GM12878 (cell line): ENCODE measurements around the gene PIK3R5. TPM values are rescaled to one million over a fixed set of nuclear protein-coding genes. Genes with fewer than 3 reads are reported as not detected.

Source experiments
- ATAC-seq: fragments of 200-7000 bp; cut with Tn5 transposase; 3 replicates; pipeline ENCODE4 v1.9.1; 2020; ENCODE audit warnings: mild to moderate bottlenecking, moderate library complexity
- BruUV-seq: library from RNA; stranded (reverse); fragments of 400-500 nt; replicated peaks from 2 replicates; lab custom pipeline; 2021; lab: Mats Ljungman, UMichigan
- CTCF ChIA-PET: fragments of 300-600 bp; sonication (Branson Sonifier 250); formaldehyde crosslinking; extraction: SDS; loops from one replicate; lab custom pipeline; 2021; ENCODE audit warnings: inconsistent platforms; lab: Yijun Ruan, JAX
- POLR2A ChIA-PET: fragments of 350-600 bp; formaldehyde crosslinking; extraction: SDS; loops from one replicate; lab custom pipeline; 2021; ENCODE audit warnings: inconsistent platforms; lab: Charles Lee
- RAD21 ChIA-PET: fragments of 300-600 bp; sonication (Branson Sonifier 250); formaldehyde crosslinking; loops from one replicate; lab custom pipeline; 2023; ENCODE audit warnings: antibody characterized with exemption; ENCODE audit not compliant: unreplicated experiment; lab: Charles Lee
- SMC1A ChIA-PET: fragments of 300-600 bp; sonication (Branson Sonifier 250); formaldehyde crosslinking; loops from one replicate; lab custom pipeline; 2023; ENCODE audit not compliant: unreplicated experiment, uncharacterized antibody; lab: Charles Lee
- DNase-seq: peaks from one replicate; pipeline ENCODE4 v3.0.0-alpha.2; 2011; ENCODE audit warnings: low read depth, low spot score
- FAIRE-seq: peaks from 3 replicates; lab custom pipeline; 2011; peaks lifted over from hg19 to GRCh38; lab: Jason Lieb, UNC
- H2AFZ ChIP-seq: 2 replicates; pipeline ENCODE4 v1.6.0; 2011; ENCODE audit warnings: low read depth, low read length, control low read depth; ENCODE audit not compliant: control insufficient read depth
- H3K27ac ChIP-seq: 2 replicates; pipeline ENCODE4 v1.5.1; 2011; ENCODE audit warnings: control low read depth; ENCODE audit not compliant: control insufficient read depth, insufficient read depth
- H3K27me3 ChIP-seq, 2 experiments: replicated peaks in 1 of 2; 2 replicates each; pipeline versions ENCODE4 v1.6.0 to v1.6.1; 2011; ENCODE audit warnings: low read length in 1 of 2; ENCODE audit not compliant: control insufficient read depth in 2 of 2, insufficient read depth in 2 of 2
- H3K36me3 ChIP-seq, 2 experiments: 2 replicates each; pipeline ENCODE4 v1.5.1; 2011; ENCODE audit warnings: low read length in 1 of 2; ENCODE audit not compliant: control insufficient read depth in 2 of 2, insufficient read depth in 2 of 2
- H3K4me1 ChIP-seq: 2 replicates; pipeline ENCODE4 v1.6.1; 2011; ENCODE audit warnings: mild to moderate bottlenecking, low read length, moderate library complexity, mixed read lengths; ENCODE audit not compliant: control insufficient read depth, insufficient read depth
- H3K4me2 ChIP-seq: 2 replicates; pipeline ENCODE4 v1.6.0; 2011; ENCODE audit warnings: control low read depth; ENCODE audit not compliant: control insufficient read depth, insufficient read depth
- H3K4me3 ChIP-seq: fragments of 200-600 bp; sonication (generic); 2 replicates; pipeline ENCODE4 v1.5.1; 2016
- H3K79me2 ChIP-seq: 2 replicates; pipeline ENCODE4 v1.6.0; 2011; ENCODE audit warnings: low read length; ENCODE audit not compliant: control insufficient read depth, insufficient read depth
- H3K9ac ChIP-seq: 2 replicates; pipeline ENCODE4 v1.8.0; 2011; ENCODE audit warnings: low read length, control low read depth, mixed read lengths; ENCODE audit not compliant: control insufficient read depth, insufficient read depth
- H3K9me3 ChIP-seq: replicated peaks from 3 replicates; pipeline ENCODE4 v1.5.1; 2011; ENCODE audit warnings: mild to moderate bottlenecking, low read length; ENCODE audit not compliant: control insufficient read depth, insufficient read depth
- H4K20me1 ChIP-seq: 2 replicates; pipeline ENCODE4 v1.6.0; 2011; ENCODE audit not compliant: control insufficient read depth, insufficient read depth
- ATF7 ChIP-seq: fragments of 450-650 bp; IDR thresholded peaks from 2 replicates; pipeline ENCODE4 v1.6.1; 2016; ENCODE audit warnings: low read depth, mild to moderate bottlenecking
- BCL11A ChIP-seq: IDR thresholded peaks from 2 replicates; pipeline ENCODE4 v1.6.1; 2011; ENCODE audit warnings: low read depth, low read length
- BHLHE40 ChIP-seq, 2 experiments: fragments of 450-650 bp in 1 of 2; IDR thresholded peaks; 2 replicates each; pipeline ENCODE4 v1.6.1; 2011 to 2017; ENCODE audit warnings: low read depth in 2 of 2, borderline replicate concordance in 1 of 2, improper control_type of control experiment in 1 of 2, low read length in 1 of 2, mild to moderate bottlenecking in 1 of 2
- CBFB ChIP-seq: IDR thresholded peaks from 2 replicates; pipeline ENCODE4 v1.6.1; 2016; ENCODE audit warnings: antibody characterized with exemption, low read depth
- CEBPB ChIP-seq, 2 experiments: fragments of 150-350 bp in 1 of 2; IDR thresholded peaks; 2 replicates each; pipeline ENCODE4 v1.6.1; 2012 to 2014; ENCODE audit warnings: low read depth in 2 of 2, low read length in 2 of 2, borderline replicate concordance in 1 of 2, inconsistent platforms in 1 of 2
- HCFC1 ChIP-seq: fragments of 150-350 bp; IDR thresholded peaks from 2 replicates; pipeline ENCODE4 v1.6.1; 2014; ENCODE audit warnings: low read length
- IRF4 ChIP-seq: IDR thresholded peaks from 2 replicates; pipeline ENCODE4 v1.6.1; 2011; ENCODE audit warnings: low read depth, low read length
- NR2F1 ChIP-seq: fragments of 450-650 bp; conservative IDR thresholded peaks from 2 replicates; pipeline ENCODE4 v1.6.1; 2017; ENCODE audit warnings: mild to moderate bottlenecking
- PAX5 ChIP-seq: IDR thresholded peaks from 2 replicates; pipeline ENCODE4 v1.6.1; 2011; ENCODE audit warnings: low read depth, low read length, borderline replicate concordance
- PRDM15 ChIP-seq: fragments of 450-650 bp; formaldehyde crosslinking; IDR thresholded peaks from 2 replicates; pipeline ENCODE4 v1.4.0; 2020; ENCODE audit warnings: mild to moderate bottlenecking, moderate library complexity
- RUNX3 ChIP-seq: IDR thresholded peaks from 2 replicates; pipeline ENCODE4 v1.6.1; 2012; ENCODE audit warnings: low read length, inconsistent platforms
- SUPT20H ChIP-seq: IDR thresholded peaks from 2 replicates; pipeline ENCODE4 v1.6.1; 2011; ENCODE audit warnings: low read depth, mild to moderate bottlenecking, low read length, moderate library complexity, borderline replicate concordance; ENCODE audit not compliant: control insufficient read depth
- ZBED1 ChIP-seq: IDR thresholded peaks from 2 replicates; pipeline ENCODE4 v1.6.1; 2016; ENCODE audit warnings: borderline replicate concordance
- WGBS: methylation state at CpG from one replicate; pipeline ENCODE4 v1.1.6; 2016; ENCODE audit warnings: low lambda C conversion rate; ENCODE audit not compliant: insufficient replicate concordance, insufficient coverage; ENCODE audit errors: missing lambda C conversion rate; 5-methylcytosine and 5-hydroxymethylcytosine counted together
- in situ Hi-C: fragments of 300-500 bp; cut with MboI; formaldehyde crosslinking; loops from 9 replicates; pipeline ENCODE4 v1.14.3; 2018; ENCODE audit warnings: mixed read lengths
- intact Hi-C: fragments of 100-400 bp; cut with micrococcal nuclease; formaldehyde crosslinking; loops from one replicate; pipeline ENCODE4 v1.14.2; 2022; ENCODE audit not compliant: unreplicated experiment
- polyA plus RNA-seq, 11 experiments: library from polyadenylated mRNA; depleted of rRNA in 4 of 11; unstranded in 6 of 11; stranded (reverse) in 5 of 11; fragments of >200 nt; fragmentation: Nextera tagmentation in 4 of 11; fragmentation: Illumina TruSeq in 1 of 11; extraction: Ambion mirVana in 4 of 11; extraction: Trizol in 1 of 11; gene quantifications; 1 replicate in 1 of 11; 2 replicates in 10 of 11; pipeline versions ENCODE4 v1.2.1 to v1.2.3, GENCODE V29; 2011 to 2016; ENCODE audit warnings: inconsistent platforms in 2 of 11, missing spikeins in 2 of 11, low read depth in 1 of 11
- total RNA-seq, 4 experiments: library from RNA; depleted of rRNA in 3 of 4; stranded (reverse); fragments of >200 nt in 3 of 4; fragmentation: Illumina TruSeq in 1 of 4; extraction: Trizol in 1 of 4; gene quantifications; 2 replicates each; pipeline versions ENCODE4 v1.2.1 to v1.2.3, GENCODE V29; 2013 to 2021
- TF ChIP-seq, protein P1 (sequence below): IDR thresholded peaks from 2 replicates; pipeline ENCODE4 v1.6.1; 2011; ENCODE audit warnings: borderline replicate concordance, low read depth, mild to moderate bottlenecking, moderate library complexity, mixed read lengths, low read length; ENCODE audit not compliant: insufficient read depth; ENCODE audit errors: extremely low read length
- TF ChIP-seq, protein P2 (sequence below): fragments of 450-650 bp; IDR thresholded peaks from 2 replicates; pipeline ENCODE4 v1.6.1; 2017; ENCODE audit warnings: mild to moderate bottlenecking, low read depth, inconsistent platforms; ENCODE audit not compliant: poor library complexity, severe bottlenecking
- TF ChIP-seq, protein P3 (sequence below): IDR thresholded peaks from 2 replicates; pipeline ENCODE4 v1.6.1; 2011; ENCODE audit warnings: borderline replicate concordance, low read depth, mild to moderate bottlenecking, moderate library complexity, low read length; ENCODE audit not compliant: insufficient read depth, poor library complexity, severe bottlenecking

PIK3R5 gene
- total and polyA plus RNA-seq, 10 of the 15 experiments (the other 5 are each of a cell fraction or from before 2014, with no cell fraction given) = 9.5 to 50.8 (median 35.5) TPM

DNA sequence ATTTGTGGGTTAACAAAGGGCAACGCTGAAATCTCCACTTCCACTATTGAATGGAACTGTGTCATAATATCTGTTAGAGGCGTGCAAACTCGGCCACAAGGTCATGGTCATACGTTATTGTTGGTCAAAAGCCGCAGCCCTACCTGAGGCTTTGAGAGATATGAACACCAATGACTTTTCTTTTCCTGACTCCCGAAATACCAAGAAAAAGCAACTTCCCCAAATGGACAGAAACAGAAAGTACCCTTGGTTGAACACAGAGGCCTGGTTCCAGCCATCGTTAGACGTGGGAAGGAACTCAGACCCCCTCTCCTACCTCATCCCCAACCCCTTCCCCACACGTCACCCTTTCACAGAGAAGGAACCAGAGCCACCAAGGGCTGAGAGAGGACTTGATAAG lies 1.4 kb upstream of the PIK3R5 start:
- Histone ChIP-seq H4K20me1 (no peaks in the 10 kb centered on the region), H3K4me2 (peak overlapping the region; percentile 73), H3K36me3 (no peaks in the 10 kb centered on the region), H3K27me3 (no peaks in the 10 kb centered on the region), H2AFZ (no peak overlapping the region), H3K9me3 (peaks cover 12% of the 10 kb centered on the region), H3K79me2 (peaks cover 39% of the 10 kb centered on the region), H3K9ac (no peak overlapping the region), H3K27ac (peak overlapping the region; percentile 72), H3K4me3 (peak overlapping the region; percentile 30; the same call in 1 of the 2 replicates), H3K4me1 (peaks cover 18% of the 10 kb centered on the region)
- ATAC-seq (peak; percentile 22), FAIRE-seq (no peak), DNase-seq (no peak)
- BruUV-seq = no TSS peak
- intact Hi-C loops = loop anchor here (2.0 kb wide), 1 partner anchor 14 kb away; no protein-coding TSS in a partner anchor
- ChIA-PET RAD21 (no interaction called here), POLR2A (interaction anchor here (1.4 kb wide), 1 partner anchor 18 kb away, joined by 4 read pairs; no protein-coding TSS in a partner anchor), CTCF (no interaction called here), SMC1A (no interaction called here)
- in situ Hi-C loops = loop anchor here (25.0 kb wide), 1 partner anchor 1070 kb away; no protein-coding TSS in a partner anchor
- WGBS = 38% methylated on average over 9 of the region's 9 CpGs
- TF ChIP-seq ATF7 (0 out of 2 replicates have a peak, but pooled peaks have one; percentile 26), CEBPB (IDR thresholded peaks at IDR 0.05; ENCODE audit: borderline replicate concordance in 1 of 2, low read depth in 2 of 2, low read length in 2 of 2) (no peak), HCFC1 (no peak), BCL11A (peak; percentile 39; the same call in 1 of the 2 replicates), SUPT20H (no peak), RUNX3 (peak; percentile 52), IRF4 (0 out of 2 replicates have a peak, but pooled peaks have one; percentile 18), PAX5 (peak; percentile 82; the same call in 1 of the 2 replicates), CBFB (0 out of 2 replicates have a peak, but pooled peaks have one; percentile 31), NR2F1 (peak; percentile 83), ZBED1 (no peak), PRDM15 (CRISPR knock-in tag) (no peak), BHLHE40 (IDR thresholded peaks at IDR 0.05; ENCODE audit: borderline replicate concordance in 1 of 2, low read depth in 2 of 2, low read length in 1 of 2) (peak; percentile 47 to 50; a peak in 3 of 4 replicates)
- TF ChIP-seq, protein P1, sequence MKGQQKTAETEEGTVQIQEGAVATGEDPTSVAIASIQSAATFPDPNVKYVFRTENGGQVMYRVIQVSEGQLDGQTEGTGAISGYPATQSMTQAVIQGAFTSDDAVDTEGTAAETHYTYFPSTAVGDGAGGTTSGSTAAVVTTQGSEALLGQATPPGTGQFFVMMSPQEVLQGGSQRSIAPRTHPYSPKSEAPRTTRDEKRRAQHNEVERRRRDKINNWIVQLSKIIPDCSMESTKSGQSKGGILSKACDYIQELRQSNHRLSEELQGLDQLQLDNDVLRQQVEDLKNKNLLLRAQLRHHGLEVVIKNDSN = no peak
- TF ChIP-seq, protein P2, sequence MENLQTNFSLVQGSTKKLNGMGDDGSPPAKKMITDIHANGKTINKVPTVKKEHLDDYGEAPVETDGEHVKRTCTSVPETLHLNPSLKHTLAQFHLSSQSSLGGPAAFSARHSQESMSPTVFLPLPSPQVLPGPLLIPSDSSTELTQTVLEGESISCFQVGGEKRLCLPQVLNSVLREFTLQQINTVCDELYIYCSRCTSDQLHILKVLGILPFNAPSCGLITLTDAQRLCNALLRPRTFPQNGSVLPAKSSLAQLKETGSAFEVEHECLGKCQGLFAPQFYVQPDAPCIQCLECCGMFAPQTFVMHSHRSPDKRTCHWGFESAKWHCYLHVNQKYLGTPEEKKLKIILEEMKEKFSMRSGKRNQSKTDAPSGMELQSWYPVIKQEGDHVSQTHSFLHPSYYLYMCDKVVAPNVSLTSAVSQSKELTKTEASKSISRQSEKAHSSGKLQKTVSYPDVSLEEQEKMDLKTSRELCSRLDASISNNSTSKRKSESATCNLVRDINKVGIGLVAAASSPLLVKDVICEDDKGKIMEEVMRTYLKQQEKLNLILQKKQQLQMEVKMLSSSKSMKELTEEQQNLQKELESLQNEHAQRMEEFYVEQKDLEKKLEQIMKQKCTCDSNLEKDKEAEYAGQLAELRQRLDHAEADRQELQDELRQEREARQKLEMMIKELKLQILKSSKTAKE = no peak
- TF ChIP-seq, protein P3, sequence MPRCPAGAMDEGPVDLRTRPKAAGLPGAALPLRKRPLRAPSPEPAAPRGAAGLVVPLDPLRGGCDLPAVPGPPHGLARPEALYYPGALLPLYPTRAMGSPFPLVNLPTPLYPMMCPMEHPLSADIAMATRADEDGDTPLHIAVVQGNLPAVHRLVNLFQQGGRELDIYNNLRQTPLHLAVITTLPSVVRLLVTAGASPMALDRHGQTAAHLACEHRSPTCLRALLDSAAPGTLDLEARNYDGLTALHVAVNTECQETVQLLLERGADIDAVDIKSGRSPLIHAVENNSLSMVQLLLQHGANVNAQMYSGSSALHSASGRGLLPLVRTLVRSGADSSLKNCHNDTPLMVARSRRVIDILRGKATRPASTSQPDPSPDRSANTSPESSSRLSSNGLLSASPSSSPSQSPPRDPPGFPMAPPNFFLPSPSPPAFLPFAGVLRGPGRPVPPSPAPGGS = no peak
